Uterus (tissue), 4 donors: ENCODE data around the gene ATXN7L1. TPM values are rescaled to one million over a fixed set of nuclear protein-coding genes. Genes with fewer than 3 reads are reported as not detected.

Experiments
- DNase-seq, 2 donors: peaks; one replicate each; pipeline ENCODE4 v3.0.0-alpha.2; 2019 to 2020
- H3K27ac ChIP-seq, 2 donors: fragments of 200-600 bp; sonication (generic); 1 replicate in 1 of 2; 2 replicates in 1 of 2; pipeline ENCODE4 v1.5.1; 2016 to 2018
- H3K27me3 ChIP-seq, 2 donors: fragments of 200-600 bp; sonication (generic); one replicate each; pipeline ENCODE4 v1.5.1; 2018 to 2019; ENCODE audit warnings: control low read depth in 1 of 2
- H3K36me3 ChIP-seq, 2 donors: fragments of 200-600 bp; sonication (generic); one replicate each; pipeline ENCODE4 v1.5.1; 2019; ENCODE audit warnings: control low read depth in 1 of 2
- H3K4me1 ChIP-seq, 2 donors: fragments of 200-600 bp; sonication (generic); one replicate each; pipeline ENCODE4 v1.5.1; 2018 to 2019; ENCODE audit warnings: control low read depth in 1 of 2
- H3K4me3 ChIP-seq, 2 donors: fragments of 200-600 bp; sonication (generic); 1 replicate in 1 of 2; 2 replicates in 1 of 2; pipeline ENCODE4 v1.5.1; 2018 to 2019; ENCODE audit warnings: mild to moderate bottlenecking in 1 of 2
- H3K9me3 ChIP-seq, 2 donors: fragments of 200-600 bp; sonication (generic); one replicate each; pipeline ENCODE4 v1.5.1; 2019; ENCODE audit warnings: control low read depth in 1 of 2
- CTCF ChIP-seq, 4 experiments: fragments of 200-600 bp in 2 of 4; fragments of 450-650 bp in 2 of 4; sonication (generic) in 2 of 4; IDR thresholded peaks; one replicate each; pipeline ENCODE4 v1.5.1; 2016 to 2019; ENCODE audit warnings: antibody characterized with exemption in 4 of 4, mild to moderate bottlenecking in 2 of 4, moderate library complexity in 1 of 4
- POLR2A ChIP-seq, 2 donors: fragments of 450-650 bp; IDR thresholded peaks; one replicate each; pipeline ENCODE4 v1.6.1; 2016; ENCODE audit warnings: antibody characterized with exemption in 2 of 2, mild to moderate bottlenecking in 1 of 2, moderate library complexity in 1 of 2
- intact Hi-C: fragments of 100-400 bp; cut with DNase I; formaldehyde crosslinking; loops from one replicate; pipeline ENCODE4 v1.15.1; 2023; ENCODE audit warnings: low total_unique reads
- total RNA-seq, 4 donors: library from RNA; depleted of rRNA in 3 of 4; stranded (reverse); fragments of >200 nt in 3 of 4; gene quantifications; one replicate each; pipeline versions ENCODE4 v1.1.0 to v1.2.4, GENCODE V29; 2014 to 2023
- donor health status: DM: yes; HTN: yes; CAD: no.

Gene ATXN7L1
- total RNA-seq, 4 donors from 2014 or later, result 4.4 to 22.4 (median 11.0) TPM

DNA sequence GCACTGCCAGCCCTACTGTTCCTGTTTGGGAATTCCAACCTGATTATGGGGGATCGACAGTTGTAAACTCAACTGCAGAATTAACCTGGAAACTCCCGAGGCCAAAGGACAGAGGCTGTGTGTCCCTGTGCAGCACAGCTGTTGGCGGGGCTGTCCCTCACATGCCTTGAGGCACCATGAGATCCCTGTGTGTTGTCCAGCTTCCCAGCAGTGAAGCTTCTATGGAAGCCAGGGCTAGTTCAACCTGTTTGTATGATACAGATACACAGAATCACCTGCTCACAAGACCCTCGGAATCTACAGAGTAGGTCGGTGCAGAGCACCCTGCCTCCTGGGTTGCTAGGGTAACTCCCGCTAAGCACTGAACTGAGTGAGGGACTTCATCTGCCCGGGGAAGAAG lies 234.1 kb downstream of the ATXN7L1 start:
- Histone ChIP-seq H3K9me3 (no peaks in the 10 kb centered on the region), H3K27ac (no peak overlapping the region), H3K27me3 (no peaks in the 10 kb centered on the region), H3K36me3 (no peaks in the 10 kb centered on the region), H3K4me1 (no peaks in the 10 kb centered on the region), H3K4me3 (no peak overlapping the region)
- TF ChIP-seq POLR2A (IDR thresholded peaks at IDR 0.05) (no peak), CTCF (IDR thresholded peaks at IDR 0.05) (no peak)
- intact Hi-C loops, result no loop called here
- DNase-seq, result no peak

- TF ChIP-seq CTCF (IDR thresholded peaks at IDR 0.05) (no peak), POLR2A (IDR thresholded peaks at IDR 0.05) (no peak)
- Histone ChIP-seq H3K4me1 (no peaks in the 10 kb centered on the region), H3K36me3 (no peaks in the 10 kb centered on the region), H3K27me3 (no peaks in the 10 kb centered on the region), H3K4me3 (no peak overlapping the region), H3K27ac (no peak overlapping the region), H3K9me3 (no peaks in the 10 kb centered on the region)
- DNase-seq, result no peak
- intact Hi-C loops, result no loop called here
Measured at GRCh38 chr7:105640956-105641810, 235.2 kb downstream of the ATXN7L1 start.

- Histone ChIP-seq H3K9me3 (no peaks in the 10 kb centered on the region), H3K4me3 (no peak overlapping the region), H3K36me3 (no peaks in the 10 kb centered on the region), H3K27me3 (no peaks in the 10 kb centered on the region), H3K4me1 (no peaks in the 10 kb centered on the region), H3K27ac (no peak overlapping the region)
- no peak for DNase-seq
- TF ChIP-seq CTCF (IDR thresholded peaks at IDR 0.05), result no peak
- TF ChIP-seq POLR2A (IDR thresholded peaks at IDR 0.05), result no peak
- intact Hi-C loops, result no loop called here
Measured at GRCh38 chr7:105639667-105640493, 236.5 kb downstream of the ATXN7L1 start.

- no peak for TF ChIP-seq POLR2A (IDR thresholded peaks at IDR 0.05)
- no peak for TF ChIP-seq CTCF (IDR thresholded peaks at IDR 0.05)
- Histone ChIP-seq H3K9me3 (no peaks in the 10 kb centered on the region), H3K4me1 (no peaks in the 10 kb centered on the region), H3K27me3 (no peaks in the 10 kb centered on the region), H3K36me3 (no peaks in the 10 kb centered on the region), H3K4me3 (no peak overlapping the region), H3K27ac (no peak overlapping the region)
- intact Hi-C loops, result no loop called here
- DNase-seq, result no peak
Measured at GRCh38 chr7:105638902-105639495, 237.4 kb downstream of the ATXN7L1 start.
